GM19035 (cell line): ENCODE measurements around the gene ATG7.

ENCODE experiments used
- ATAC-seq: cut with Tn5 transposase; IDR thresholded peaks from one replicate; pipeline ENCODE4 v1.9.1; 2021; ENCODE audit not compliant: unreplicated experiment

The ATG7 gene

DNA sequence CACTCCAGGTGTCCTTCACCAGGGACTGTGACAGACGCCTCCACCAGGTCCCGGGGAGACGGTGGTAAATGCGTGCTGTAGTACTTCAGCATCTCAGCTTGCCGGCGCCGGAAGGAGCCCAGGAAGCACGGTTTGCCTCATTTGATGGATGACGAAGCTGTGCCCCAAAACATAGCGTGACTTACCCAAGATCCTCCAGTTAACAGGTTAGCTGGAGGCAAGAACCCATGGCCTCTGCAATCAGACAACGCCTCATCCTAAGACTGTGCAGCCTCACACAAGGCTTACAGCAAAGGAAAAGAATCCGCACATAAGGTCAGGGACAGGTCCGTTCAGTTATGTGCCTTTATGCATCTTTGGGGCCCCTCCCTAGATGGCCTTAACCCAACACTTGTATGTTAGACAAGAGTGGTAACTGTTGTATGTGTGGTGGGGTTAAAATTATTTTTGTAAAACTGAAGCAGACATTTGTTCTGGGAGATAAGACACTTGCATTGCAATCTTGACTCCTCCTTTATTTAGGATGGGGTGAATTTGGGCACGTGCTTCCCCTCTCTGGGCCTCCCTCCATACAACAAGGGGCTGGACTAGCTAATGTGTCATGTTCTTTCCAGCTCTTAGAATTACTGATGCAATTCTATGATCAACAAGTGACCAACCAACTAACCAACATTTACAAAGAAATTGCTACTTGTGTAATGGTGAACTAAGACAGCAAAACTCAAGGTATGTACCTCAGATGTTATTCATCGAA lies 332.1 kb downstream of the ATG7 start:
- ATAC-seq, result no peak

DNA sequence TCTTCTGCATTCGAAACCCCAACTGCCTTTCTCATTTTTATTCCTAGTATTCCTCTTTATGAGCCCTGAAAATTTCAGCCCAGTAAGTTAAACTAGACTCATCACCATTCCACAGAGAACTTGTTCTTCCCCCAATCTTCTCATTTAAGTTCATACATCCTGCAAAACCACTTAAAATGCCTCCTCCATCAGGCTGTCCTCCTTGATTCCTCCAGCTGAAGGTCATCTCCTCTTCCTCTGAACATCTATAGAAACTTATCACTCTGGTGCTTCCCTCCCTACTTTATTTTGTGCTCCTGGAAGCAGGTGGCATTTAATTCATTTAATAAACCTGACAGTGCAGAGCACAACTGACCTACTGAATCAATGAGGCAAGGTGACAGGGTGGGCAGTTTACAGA lies 333.2 kb downstream of the ATG7 start:
- ATAC-seq, result no peak

DNA sequence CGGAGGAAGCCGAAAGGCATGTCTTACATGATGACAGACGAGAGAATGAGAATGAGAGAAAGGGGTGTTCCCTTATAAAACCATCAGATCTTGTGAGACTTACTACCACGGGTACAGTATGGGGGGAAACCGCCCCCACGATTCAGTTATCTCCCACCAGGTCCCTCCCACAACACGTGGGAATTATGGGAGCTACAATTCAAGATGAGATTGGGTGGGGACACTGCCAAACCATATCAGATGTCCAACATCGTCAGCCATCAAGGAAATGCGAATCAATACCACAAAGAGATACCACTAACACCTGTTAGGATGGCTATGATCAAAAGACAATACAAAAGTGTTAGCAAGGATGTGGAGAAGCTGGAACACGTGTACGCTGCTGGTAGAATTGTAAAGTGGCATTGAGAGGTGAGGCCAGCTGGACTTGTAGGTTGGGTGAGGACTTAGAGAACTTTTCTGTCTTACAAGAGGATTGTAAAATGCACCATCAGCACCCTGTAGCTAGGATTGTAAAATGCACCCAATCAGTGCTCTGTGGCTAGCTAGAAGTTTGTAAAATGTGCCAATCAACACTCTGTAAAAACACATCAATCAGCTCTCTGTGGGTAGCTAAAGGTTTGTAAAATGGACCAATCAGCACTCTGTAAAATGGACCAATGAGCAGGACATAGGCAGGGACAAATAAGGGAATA lies 334.0 kb downstream of the ATG7 start:
- ATAC-seq, result no peak

DNA sequence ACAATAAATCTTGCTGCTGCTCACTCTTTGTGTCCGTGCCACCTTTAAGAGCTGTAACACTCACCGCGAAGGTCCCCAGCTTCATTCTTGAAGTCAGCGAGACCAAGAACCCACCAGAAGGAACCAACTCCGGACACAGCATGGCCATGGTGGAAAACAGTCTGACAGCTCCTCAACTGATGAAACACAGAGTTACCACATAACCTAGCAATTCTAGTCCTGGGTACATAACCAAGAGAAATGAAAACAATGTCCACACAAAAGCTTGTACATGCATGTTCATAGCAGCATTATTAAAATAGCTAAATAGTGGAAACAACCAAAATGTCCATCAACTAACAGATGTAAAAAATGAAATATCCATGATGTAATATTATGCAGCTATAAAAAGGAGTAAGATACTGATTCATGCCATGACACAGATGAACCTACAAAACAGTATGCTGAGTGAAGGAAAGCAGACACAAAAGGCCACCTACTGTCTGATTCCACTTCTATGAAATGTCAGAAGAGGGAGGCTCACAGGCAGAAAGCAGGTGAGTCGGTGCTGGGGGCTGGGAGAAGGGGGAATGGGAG lies 334.8 kb downstream of the ATG7 start:
- ATAC-seq, result no peak
